GM12874 (cell line): ENCODE data around the gene ASMTL.

Experiments
- CTCF ChIP-seq: IDR thresholded peaks from 2 replicates; pipeline ENCODE4 v1.5.1; 2011; ENCODE audit warnings: low read depth, mild to moderate bottlenecking, control low read depth, low read length, moderate library complexity; ENCODE audit not compliant: insufficient read depth

ASMTL gene

DNA sequence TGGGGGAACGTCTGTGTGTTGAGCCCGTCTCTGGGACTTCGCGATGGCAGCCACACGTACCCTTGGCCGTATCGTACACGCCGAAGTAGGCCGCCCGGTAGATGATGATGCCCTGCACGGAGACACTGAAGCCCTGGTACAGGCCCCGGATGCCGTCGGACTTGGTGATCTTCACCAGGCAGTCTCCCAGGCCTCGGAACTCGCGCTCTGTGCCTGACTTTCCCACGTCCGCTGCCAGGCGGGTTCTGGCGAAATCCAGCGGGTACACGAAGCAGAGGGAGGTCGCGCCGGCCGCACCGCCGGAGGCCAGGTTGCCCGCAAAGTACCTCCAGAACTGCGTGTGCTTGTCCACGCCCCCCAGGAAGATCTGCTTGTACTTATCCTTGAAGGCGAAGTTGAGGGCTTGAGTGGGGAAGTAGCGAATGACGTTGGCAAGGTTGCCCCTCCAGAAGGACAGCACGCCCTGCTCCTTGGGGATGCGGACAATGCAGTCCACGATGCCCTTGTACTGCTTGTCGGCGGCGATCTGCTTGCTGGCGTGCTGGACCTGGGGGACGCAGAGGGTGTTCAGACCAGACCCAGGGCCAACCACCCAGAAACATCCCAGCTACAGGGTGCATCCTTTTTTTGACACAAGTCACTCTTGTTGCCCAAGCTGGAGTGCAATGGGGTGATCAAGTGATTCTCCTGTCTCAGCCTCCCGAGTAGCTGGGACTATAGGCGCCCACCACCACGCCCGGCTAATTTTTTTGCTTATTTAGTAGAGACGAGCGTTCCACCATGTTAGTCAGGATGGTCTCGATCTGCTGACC, 63.3 kb downstream of the ASMTL start:
- TF ChIP-seq CTCF, result no peak

DNA sequence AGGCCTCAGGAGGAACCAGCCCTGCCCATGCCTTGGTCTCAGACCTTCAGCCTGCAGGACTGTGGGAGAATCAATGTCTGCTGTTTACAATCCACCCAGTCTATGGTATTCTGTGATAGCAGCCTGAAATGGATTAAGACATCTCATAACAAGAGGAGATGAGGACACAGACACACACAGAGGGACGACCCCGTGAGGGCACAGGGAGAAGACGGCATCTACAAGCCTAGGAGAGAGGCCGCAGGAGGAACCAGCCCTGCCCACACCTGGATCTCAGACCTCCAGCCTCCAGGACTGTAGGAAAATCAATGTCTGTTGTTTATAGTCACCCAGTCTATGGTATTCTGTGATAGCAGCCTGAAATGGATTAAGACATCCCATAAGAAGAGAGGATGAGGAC, 64.1 kb downstream of the ASMTL start:
- no peak for TF ChIP-seq CTCF

GRCh38 chrX:1387141-1387776, 65.5 kb downstream of the ASMTL start:
- no peak for TF ChIP-seq CTCF

DNA sequence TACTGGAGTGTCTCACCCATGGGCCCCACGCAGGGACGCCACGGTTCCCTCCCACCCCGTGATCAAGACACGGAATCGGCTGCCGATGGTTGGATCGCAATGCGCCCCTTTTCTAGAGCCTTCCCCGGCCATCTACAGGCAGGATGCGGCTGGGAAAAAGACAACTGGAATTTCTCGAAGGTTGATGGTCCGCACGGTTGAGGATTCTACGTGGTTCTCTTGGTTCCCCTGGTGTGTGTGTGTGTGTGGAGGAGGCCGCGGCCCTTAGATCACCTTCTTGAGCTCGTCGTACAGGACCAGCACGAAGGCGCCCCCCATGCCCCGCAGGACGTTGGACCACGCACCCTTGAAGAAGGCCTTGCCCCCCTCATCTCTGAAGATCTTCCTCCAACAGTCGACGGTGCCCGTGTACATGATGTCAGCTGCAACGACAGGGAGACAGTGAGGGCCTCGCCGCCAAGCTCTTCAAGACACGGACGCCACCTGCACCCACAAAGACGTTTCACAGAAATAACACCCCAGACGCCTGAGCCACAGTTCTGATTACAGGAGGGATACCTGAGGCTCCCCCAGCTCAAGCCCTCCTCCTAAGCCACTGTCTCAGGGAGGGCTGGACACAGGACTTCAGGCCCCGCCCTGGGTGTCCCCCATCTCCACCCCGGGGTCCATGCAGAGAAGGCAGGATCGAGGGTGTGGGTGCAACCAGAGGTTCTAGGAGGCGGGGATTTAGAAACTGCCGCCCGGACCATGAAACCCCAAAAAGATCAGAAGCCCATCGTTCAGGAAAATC, 66.2 kb downstream of the ASMTL start:
- TF ChIP-seq CTCF, result no peak

GRCh38 chrX:1385253-1386223, 67.2 kb downstream of the ASMTL start:
- no peak for TF ChIP-seq CTCF

- no peak for TF ChIP-seq CTCF
Observed at GRCh38 chrX:1384658-1385252, 68.0 kb downstream of the ASMTL start.
